HCT116 (cell line): ENCODE results near the gene IL3. TPM values are rescaled to one million over a fixed set of nuclear protein-coding genes. Genes with fewer than 3 reads are reported as not detected.

Source experiments
- ATAC-seq: fragments of 200-7000 bp; cut with Tn5 transposase; 2 replicates; pipeline ENCODE4 v1.9.1; 2020; ENCODE audit warnings: mild to moderate bottlenecking, moderate library complexity
- BruUV-seq: library from RNA; stranded (reverse); fragments of 400-500 nt; replicated peaks from 2 replicates; lab custom pipeline; 2021; lab: Mats Ljungman, UMichigan
- CTCF ChIA-PET: fragments of 300-600 bp; sonication (Branson Sonifier 250); formaldehyde crosslinking; loops from one replicate; lab custom pipeline; 2021; ENCODE audit warnings: antibody characterized with exemption; lab: Charles Lee
- POLR2A ChIA-PET: fragments of 300-600, 350-600 bp; sonication (Branson Sonifier 250); formaldehyde crosslinking; loops from one replicate; lab custom pipeline; 2021; ENCODE audit warnings: antibody characterized with exemption; lab: Charles Lee
- RAD21 ChIA-PET, 2 experiments: fragments of 300-600 bp; sonication (Branson Sonifier 250); formaldehyde crosslinking; loops; one replicate each; lab custom pipeline; 2023; ENCODE audit warnings: low total read pairs in 2 of 2; ENCODE audit not compliant: uncharacterized antibody in 2 of 2, unreplicated experiment in 2 of 2, low non-redundant PET in 1 of 2; lab: Charles Lee
- DNase-seq: peaks from one replicate; pipeline ENCODE4 v3.0.0-alpha.2; 2010; ENCODE audit warnings: low read depth, low spot score
- H2AFZ ChIP-seq: fragments of 200-600 bp; shearing (Covaris generic), sonication (generic); 2 replicates; pipeline ENCODE4 v1.6.1; 2017; ENCODE audit warnings: low read depth, mixed run types, mixed read lengths, antibody characterized with exemption, low read length; ENCODE audit not compliant: poor library complexity, severe bottlenecking
- H3K27ac ChIP-seq: 2 replicates; pipeline ENCODE4 v1.5.1; 2012; ENCODE audit warnings: low read depth, low read length
- H3K27me3 ChIP-seq: fragments of 200-600 bp; sonication (generic); 2 replicates; pipeline ENCODE4 v1.6.1; 2016; ENCODE audit warnings: mixed run types, low read length, mixed read lengths; ENCODE audit not compliant: insufficient read depth
- H3K36me3 ChIP-seq, 2 experiments: fragments of 200-500 bp in 1 of 2; fragments of 200-600 bp in 1 of 2; sonication (Bioruptor generic) in 1 of 2; sonication (generic) in 1 of 2; 2 replicates each; pipeline versions ENCODE4 v1.5.1 to v1.6.1; 2014 to 2016; ENCODE audit warnings: low read length in 2 of 2, inconsistent platforms in 1 of 2, mixed read lengths in 1 of 2, mixed run types in 1 of 2; ENCODE audit not compliant: insufficient read depth in 2 of 2, control insufficient read depth in 1 of 2
- H3K4me1 ChIP-seq, 2 experiments: fragments of 200-600 bp in 1 of 2; sonication (generic) in 1 of 2; 2 replicates each; pipeline versions ENCODE4 v1.5.1 to v1.6.1; 2012 to 2017; ENCODE audit warnings: low read length in 2 of 2, inconsistent platforms in 1 of 2, mild to moderate bottlenecking in 1 of 2, mixed read lengths in 1 of 2, mixed run types in 1 of 2, moderate library complexity in 1 of 2; ENCODE audit not compliant: insufficient read depth in 2 of 2, control insufficient read depth in 1 of 2
- H3K4me2 ChIP-seq: fragments of 200-600 bp; sonication (generic); 2 replicates; pipeline ENCODE4 v1.6.1; 2017; ENCODE audit warnings: mixed run types, low read length, mixed read lengths
- H3K4me3 ChIP-seq, 2 experiments: fragments of 200-600 bp in 1 of 2; sonication (generic) in 1 of 2; replicated peaks in 1 of 2; 2 replicates each; pipeline ENCODE4 v1.5.1; 2011 to 2016; ENCODE audit warnings: low read length in 2 of 2, control low read depth in 1 of 2, low read depth in 1 of 2, mild to moderate bottlenecking in 1 of 2, mixed read lengths in 1 of 2, mixed run types in 1 of 2
- H3K79me2 ChIP-seq: fragments of 200-600 bp; sonication (generic); 2 replicates; pipeline ENCODE4 v1.6.1; 2017; ENCODE audit warnings: mild to moderate bottlenecking, mixed run types, low read length, moderate library complexity, mixed read lengths; ENCODE audit not compliant: insufficient read depth
- H3K9ac ChIP-seq: fragments of 200-600 bp; sonication (generic); 2 replicates; pipeline ENCODE4 v1.6.1; 2016; ENCODE audit warnings: low read length, mixed read lengths
- H3K9me2 ChIP-seq: fragments of 200-600 bp; sonication (generic), shearing (Covaris generic); 2 replicates; pipeline ENCODE4 v1.6.1; 2017; ENCODE audit warnings: mixed run types, mild to moderate bottlenecking, moderate library complexity; ENCODE audit not compliant: insufficient read depth
- H3K9me3 ChIP-seq, 2 experiments: fragments of 200-500 bp in 1 of 2; fragments of 200-600 bp in 1 of 2; sonication (Bioruptor generic) in 1 of 2; sonication (generic) in 1 of 2; 2 replicates each; pipeline ENCODE4 v1.6.1; 2014 to 2017; ENCODE audit warnings: low read length in 2 of 2, mixed read lengths in 2 of 2, inconsistent platforms in 1 of 2, low read depth in 1 of 2, mild to moderate bottlenecking in 1 of 2, mixed run types in 1 of 2, moderate library complexity in 1 of 2; ENCODE audit not compliant: control insufficient read depth in 1 of 2, insufficient read depth in 1 of 2
- H4K20me1 ChIP-seq: fragments of 200-600 bp; sonication (generic), shearing (Covaris generic); 2 replicates; pipeline ENCODE4 v1.6.1; 2017; ENCODE audit warnings: mixed run types, mild to moderate bottlenecking, moderate library complexity; ENCODE audit not compliant: insufficient read depth
- CEBPB ChIP-seq: IDR thresholded peaks from 2 replicates; pipeline ENCODE4 v1.6.1; 2012; ENCODE audit warnings: low read depth
- EZH2 ChIP-seq: fragments of 200-600 bp; sonication (generic); IDR thresholded peaks from 2 replicates; pipeline ENCODE4 v1.6.1; 2017; ENCODE audit warnings: antibody characterized with exemption, mixed run types
- FOSL1 ChIP-seq: IDR thresholded peaks from 2 replicates; pipeline ENCODE4 v1.6.1; 2012; ENCODE audit warnings: low read depth
- REST ChIP-seq: IDR thresholded peaks from 2 replicates; pipeline ENCODE4 v1.6.1; 2012; ENCODE audit warnings: low read depth
- SIN3A ChIP-seq: IDR thresholded peaks from 2 replicates; pipeline ENCODE4 v1.6.1; 2012; ENCODE audit warnings: low read depth
- SP1 ChIP-seq: IDR thresholded peaks from 2 replicates; pipeline ENCODE4 v1.6.1; 2012; ENCODE audit warnings: low read depth
- ZFX ChIP-seq: fragments of 450-650 bp; IDR thresholded peaks from 2 replicates; pipeline ENCODE4 v1.6.1; 2017
- ZNF274 ChIP-seq: fragments of 200-500 bp; sonication (Bioruptor generic); IDR thresholded peaks from 2 replicates; pipeline ENCODE4 v1.6.1; 2014; ENCODE audit warnings: mild to moderate bottlenecking, low read depth, low read length, inconsistent platforms
- intact Hi-C: fragments of 100-400 bp; cut with micrococcal nuclease; formaldehyde crosslinking; loops from 2 replicates; pipeline ENCODE4 v1.10.0; 2022
- total RNA-seq: library from RNA; stranded (reverse); gene quantifications from one replicate; pipeline ENCODE4 v1.2.1, GENCODE V29; 2021; ENCODE audit not compliant: unreplicated experiment
- TF ChIP-seq, protein P1 (sequence below), 3 experiments: fragments of 200-600 bp in 1 of 3; sonication (generic) in 1 of 3; IDR thresholded peaks in 2 of 3; conservative IDR thresholded peaks in 1 of 3; 2 replicates each; pipeline ENCODE4 v1.5.1; 2012 to 2017; ENCODE audit warnings: low read depth in 2 of 3, low read length in 2 of 3, antibody characterized with exemption in 1 of 3, borderline replicate concordance in 1 of 3, control low read depth in 1 of 3, mild to moderate bottlenecking in 1 of 3, mixed read lengths in 1 of 3, mixed run types in 1 of 3, moderate library complexity in 1 of 3; ENCODE audit not compliant: insufficient read depth in 1 of 3
- TF ChIP-seq, protein P2 (sequence below): IDR thresholded peaks from 2 replicates; pipeline ENCODE4 v1.6.1; 2012

Gene IL3
- total RNA-seq, 1 experiment from 2014 or later = not detected

DNA sequence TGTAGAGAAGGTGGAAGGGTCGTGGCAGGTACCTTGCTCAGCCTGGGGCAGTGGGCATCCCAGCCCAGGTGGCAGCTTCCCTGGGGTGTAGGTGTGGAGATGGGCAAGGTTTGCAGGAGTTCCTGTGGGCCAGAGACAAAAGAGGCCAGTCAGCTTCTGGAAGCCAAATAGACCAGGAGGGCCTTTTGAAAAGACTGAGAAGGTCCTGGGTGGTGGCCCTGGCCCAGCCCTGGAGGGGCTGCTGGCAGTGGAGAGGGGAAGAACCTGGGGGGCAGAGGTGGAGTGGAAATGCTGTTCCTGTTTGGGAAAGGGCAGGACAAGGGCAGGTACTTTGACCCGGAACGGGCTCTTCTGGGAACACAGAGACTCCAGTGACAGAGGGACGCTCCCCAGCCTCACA is 7.0 kb upstream of the IL3 start:
- H3K27me3 ChIP-seq = no peaks in the 10 kb centered on the region
- ATAC-seq (no peak), DNase-seq (no peak)
- H3K9me3 ChIP-seq = no peaks in the 10 kb centered on the region
- intact Hi-C loops = no loop called here
- TF ChIP-seq SIN3A = no peak
- TF ChIP-seq FOSL1 = no peak
- TF ChIP-seq, protein P1, sequence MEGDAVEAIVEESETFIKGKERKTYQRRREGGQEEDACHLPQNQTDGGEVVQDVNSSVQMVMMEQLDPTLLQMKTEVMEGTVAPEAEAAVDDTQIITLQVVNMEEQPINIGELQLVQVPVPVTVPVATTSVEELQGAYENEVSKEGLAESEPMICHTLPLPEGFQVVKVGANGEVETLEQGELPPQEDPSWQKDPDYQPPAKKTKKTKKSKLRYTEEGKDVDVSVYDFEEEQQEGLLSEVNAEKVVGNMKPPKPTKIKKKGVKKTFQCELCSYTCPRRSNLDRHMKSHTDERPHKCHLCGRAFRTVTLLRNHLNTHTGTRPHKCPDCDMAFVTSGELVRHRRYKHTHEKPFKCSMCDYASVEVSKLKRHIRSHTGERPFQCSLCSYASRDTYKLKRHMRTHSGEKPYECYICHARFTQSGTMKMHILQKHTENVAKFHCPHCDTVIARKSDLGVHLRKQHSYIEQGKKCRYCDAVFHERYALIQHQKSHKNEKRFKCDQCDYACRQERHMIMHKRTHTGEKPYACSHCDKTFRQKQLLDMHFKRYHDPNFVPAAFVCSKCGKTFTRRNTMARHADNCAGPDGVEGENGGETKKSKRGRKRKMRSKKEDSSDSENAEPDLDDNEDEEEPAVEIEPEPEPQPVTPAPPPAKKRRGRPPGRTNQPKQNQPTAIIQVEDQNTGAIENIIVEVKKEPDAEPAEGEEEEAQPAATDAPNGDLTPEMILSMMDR (IDR thresholded peaks at IDR 0.05 in 2 of 3, conservative IDR thresholded peaks at IDR 0.05 in 1 of 3; ENCODE audit: borderline replicate concordance in 1 of 3, insufficient read depth in 1 of 3, low read depth in 2 of 3, low read length in 2 of 3) = no peak
- TF ChIP-seq CEBPB = no peak
- no peak for TF ChIP-seq ZNF274
- TF ChIP-seq SP1 = no peak
- TF ChIP-seq, protein P2, sequence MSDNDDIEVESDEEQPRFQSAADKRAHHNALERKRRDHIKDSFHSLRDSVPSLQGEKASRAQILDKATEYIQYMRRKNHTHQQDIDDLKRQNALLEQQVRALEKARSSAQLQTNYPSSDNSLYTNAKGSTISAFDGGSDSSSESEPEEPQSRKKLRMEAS = no peak
- TF ChIP-seq EZH2 = no peak
- TF ChIP-seq REST = no peak
- TF ChIP-seq ZFX = no peak
- no peak overlapping the region for H3K4me2 ChIP-seq
- no peaks in the 10 kb centered on the region for H3K36me3 ChIP-seq
- H3K4me3 ChIP-seq = no peak overlapping the region
- ChIA-PET RAD21 (no interaction called here), CTCF (interaction anchor here (2.4 kb wide), 1 partner anchor 10 kb away, joined by 9 read pairs; no protein-coding TSS in a partner anchor), POLR2A (no interaction called here)
- H3K9ac ChIP-seq = no peak overlapping the region
- no peak overlapping the region for H3K27ac ChIP-seq
- H3K79me2 ChIP-seq = no peaks in the 10 kb centered on the region
- H2AFZ ChIP-seq = no peak overlapping the region
- no peaks in the 10 kb centered on the region for H4K20me1 ChIP-seq
- no TSS peak for BruUV-seq
- no peaks in the 10 kb centered on the region for H3K4me1 ChIP-seq
- no peaks in the 10 kb centered on the region for H3K9me2 ChIP-seq
